Hippocampal formation (tissue), 2 donors: ENCODE data around the gene TMPRSS11D.

Source experiments
- DNase-seq, 2 donors: peaks; one replicate each; lab custom pipeline; 2025; lab: John Stamatoyannopoulos, UW

TMPRSS11D gene

DNA sequence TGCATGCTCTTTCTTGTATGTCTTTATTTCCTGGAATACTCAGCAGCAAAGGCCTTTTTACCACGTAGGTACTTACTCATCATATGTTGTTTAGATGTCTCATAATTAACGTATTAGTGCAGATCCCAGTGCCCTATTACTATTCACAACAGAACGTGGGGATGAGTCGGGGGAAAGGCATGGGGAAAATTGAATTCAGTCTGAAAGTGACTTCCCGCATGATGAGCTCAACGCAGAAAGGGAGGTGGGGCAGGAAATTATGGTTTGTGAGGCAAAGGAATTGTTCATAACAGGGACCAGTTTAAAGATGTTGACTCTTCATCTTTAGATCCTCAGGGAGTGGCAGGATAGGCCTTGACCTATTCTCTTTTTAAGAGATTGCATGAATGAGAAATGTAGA is 2.0 kb upstream of the TMPRSS11D start:
- no peak for DNase-seq

DNA sequence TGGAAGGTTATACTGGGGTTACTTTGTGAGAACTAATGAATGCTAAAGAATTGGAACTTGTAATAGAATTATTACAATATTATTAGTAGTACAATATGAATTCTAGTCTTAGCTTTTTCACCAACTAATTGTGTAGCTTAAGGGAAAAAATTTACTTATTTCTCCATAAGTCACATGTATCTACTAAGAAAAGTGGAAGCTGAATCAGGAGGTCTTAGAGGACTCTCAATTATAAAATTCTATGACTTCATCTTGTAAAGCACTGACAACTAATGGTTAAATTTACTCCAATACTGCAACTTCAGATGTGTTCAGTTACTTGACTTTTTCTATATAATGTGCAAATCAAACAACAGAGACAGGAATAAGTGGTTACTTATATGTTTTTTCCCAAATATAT is 899 bp upstream of the TMPRSS11D start:
- DNase-seq: no peak

DNA sequence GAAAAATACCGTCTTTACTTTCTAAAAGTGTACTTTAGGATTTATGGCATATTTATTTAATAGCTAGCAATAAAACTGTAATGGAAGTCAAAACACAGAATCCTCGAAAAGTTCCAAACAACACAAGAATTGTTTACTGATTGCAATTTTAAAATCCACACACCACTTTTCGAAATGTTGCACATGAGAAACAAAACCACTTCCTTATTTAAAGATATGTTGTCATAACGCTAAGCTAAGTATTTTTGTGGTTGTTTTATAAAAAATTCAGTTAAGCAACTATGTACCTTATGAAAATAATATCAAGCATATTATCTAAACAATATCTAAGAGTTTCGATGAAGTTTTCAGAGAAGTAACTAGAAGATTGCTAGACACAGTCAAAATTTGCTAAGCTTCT is 344 bp downstream of the TMPRSS11D start:
- no peak for DNase-seq

DNA sequence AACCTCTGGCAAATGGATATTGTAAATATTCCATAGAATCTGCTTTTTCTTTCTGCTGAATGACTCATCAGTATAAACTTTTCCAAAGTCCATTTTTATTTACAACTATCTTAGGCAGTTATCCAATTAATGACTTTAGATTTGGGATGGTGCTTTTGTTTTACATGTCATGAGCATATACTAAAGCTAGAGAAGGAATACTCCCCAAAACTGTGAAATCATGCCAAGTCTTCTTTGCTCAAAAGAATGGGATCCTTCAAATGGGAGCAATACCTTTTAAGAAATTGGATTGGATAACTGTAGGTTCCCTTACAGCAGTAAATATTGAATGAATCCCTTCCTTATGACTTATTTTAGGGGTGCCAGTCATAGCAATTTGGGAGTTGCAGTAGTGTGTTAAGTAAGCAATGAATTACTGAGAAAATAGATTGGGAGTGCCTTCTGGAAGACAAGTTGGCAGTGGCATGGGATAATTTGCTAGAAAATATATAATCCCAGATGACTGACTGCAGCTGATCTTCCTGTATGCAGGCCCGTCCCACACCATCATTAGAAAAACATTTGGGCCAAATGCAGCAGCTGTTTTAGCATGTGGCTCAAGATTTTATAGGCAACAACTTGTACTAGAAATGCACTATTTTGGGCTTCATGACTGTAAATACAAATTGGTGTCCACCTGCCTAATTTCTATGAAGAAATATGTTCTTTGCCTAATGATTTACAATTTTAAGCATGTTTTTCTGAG is 2.8 kb downstream of the TMPRSS11D start:
- DNase-seq: no peak

DNA sequence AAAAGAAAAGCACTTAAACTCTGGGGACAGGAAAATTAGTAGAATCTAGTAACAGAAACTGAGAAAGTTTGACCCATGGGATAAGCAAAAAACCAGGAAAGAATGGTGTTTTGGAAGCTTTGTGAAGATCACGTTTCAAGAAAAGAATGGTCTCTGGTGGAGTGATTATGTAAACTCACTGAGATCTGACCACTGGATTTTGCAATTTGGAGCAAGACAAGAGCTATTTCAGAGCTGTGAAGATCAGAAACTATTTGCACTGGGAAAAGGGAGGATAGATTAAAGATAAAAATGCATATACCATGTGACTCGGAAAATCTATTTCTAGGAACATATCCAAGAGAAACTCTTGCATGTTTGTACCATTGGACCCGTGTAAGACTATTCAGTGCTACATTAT is 4.3 kb downstream of the TMPRSS11D start:
- DNase-seq: no peak

DNA sequence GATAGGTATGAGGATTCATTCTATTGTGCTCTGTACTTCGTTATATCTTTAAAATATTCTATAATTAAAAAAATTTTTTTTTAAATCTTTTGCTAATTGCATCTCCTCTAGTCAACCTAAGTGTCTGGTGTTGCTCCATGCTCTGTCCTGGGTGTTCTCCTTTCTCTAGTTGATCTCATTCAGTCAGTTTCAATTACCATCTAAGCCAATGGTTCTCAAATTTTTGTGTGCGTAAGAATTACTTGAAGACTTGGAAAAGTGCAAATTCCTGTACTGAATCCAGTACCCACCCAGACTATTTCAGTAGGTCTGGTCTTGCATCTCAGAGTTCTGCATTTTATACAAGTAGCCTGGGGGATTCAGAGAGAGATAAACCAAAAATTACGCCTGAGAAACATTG is 6.7 kb downstream of the TMPRSS11D start:
- no peak for DNase-seq

DNA sequence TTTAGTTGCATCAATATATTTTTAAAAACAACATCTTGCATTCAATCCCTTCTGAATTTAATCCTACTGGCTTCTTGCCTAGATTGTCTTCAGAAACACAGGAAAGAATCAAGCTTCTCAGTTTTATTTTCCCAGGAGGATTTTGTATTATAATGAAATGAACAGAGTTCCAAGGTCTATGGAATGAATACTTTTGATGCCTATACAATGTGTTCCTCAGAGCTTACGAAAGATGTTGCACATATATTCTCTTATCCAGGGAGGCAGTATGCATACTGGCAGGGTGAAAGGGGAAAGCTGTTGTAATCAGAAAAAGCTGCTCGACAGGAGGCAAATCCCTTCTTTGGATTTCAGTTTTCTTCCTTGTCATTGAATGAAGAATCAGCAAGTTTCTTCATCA is 8.8 kb downstream of the TMPRSS11D start:
- no peak for DNase-seq

DNA sequence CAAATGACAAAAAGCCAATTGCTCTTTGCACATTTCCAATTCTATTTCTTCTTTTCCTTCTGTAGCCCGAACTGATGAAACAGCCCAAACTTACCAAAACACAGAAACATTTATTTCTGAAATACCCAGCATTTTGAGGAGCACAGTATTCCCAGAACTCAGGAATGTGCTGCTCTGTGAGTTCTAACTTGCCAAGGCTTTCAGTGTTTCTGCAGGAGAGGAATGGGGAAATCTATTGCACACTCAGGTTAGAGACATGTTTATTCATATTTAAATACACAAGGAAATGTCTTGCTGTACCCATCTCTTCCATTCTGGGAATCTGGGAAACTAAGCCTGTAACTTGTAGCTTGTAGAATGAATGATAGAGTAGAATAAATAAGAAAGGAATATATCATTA is 10.7 kb downstream of the TMPRSS11D start:
- no peak for DNase-seq

DNA sequence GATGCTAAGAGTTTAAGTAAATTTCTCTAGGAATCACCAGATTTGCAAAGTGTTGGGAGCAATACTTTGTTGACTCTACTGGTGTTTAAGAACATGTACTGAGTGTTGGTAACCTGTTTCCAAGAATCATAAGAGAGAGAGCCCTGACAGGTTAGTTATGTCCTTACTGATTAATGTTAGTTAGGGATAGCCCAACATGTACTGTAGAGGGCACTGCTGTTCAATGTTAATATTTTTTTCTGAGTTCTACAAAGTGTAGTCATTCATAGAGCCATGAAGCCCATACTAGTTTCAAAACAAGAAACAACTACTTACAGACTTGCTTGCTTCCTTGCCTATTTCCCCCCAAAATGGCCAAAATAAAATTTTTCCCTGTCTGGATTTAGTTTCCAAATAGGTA is 11.9 kb downstream of the TMPRSS11D start:
- DNase-seq: peak in 1 of 2 donors; percentile 42

DNA sequence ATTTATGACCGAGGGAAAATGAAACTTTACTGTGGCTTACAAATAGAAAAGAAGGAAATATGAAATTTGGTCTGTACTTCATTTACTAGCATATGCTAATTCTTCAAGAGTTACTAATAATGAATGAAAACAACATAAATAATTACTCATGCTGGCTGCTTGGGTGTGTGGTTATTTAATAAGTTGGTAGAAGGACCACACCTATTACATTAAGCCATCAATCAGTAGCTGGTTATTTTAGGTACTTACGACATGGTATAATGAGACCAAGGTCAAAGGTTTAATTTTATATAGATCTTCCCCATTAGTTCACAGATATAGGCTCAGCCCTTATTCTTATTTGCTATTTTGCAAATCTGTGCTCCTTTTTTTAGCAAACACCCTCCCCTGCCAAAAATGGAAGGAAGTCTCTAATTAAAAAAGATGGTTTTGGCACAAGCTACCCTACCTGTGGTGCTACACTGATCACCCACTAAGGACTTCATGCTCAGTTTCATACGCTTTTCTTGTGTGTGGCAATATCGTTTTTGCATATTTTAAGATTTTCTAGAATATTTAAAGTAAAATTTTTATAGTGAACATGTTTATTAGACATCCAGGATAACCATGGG is 14.1 kb downstream of the TMPRSS11D start:
- no peak for DNase-seq

DNA sequence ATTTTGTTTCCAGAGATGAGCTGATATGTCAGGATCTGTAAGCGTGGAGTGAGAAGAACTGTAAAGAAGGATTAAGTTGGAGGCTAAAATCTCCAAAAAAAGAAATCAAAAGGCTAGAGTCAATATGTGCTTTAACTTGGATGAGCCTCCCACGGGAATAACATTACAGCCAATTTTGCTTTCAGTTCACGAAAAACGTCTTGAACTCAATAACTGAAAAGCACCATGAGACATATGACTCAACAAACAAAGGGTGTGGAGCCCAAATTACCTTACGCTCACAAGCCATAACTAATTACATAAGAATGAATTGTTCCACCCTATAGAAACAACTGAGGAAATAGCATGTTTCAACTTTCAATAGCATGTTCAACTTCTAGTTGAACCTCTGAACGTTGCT is 22.3 kb downstream of the TMPRSS11D start:
- DNase-seq: no peak

DNA sequence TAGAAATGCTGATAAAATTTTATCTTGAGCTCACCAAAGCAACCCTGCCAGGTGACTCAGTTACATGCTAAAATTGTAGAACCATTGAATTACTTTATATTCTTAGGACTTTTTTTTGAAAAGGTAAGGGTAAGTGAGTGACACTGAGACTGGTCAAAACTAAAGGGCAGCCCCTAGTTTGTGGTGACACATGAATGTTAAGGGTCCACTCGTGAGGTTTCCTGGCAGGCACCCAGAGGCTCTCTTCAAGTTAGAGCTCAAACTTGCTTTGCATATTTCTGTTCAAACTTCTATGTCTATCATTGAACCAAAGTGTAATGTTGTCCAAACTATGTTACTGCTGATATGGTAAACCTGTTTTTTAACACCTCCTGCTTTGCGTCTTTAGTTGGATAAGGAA is 30.5 kb downstream of the TMPRSS11D start:
- no peak for DNase-seq

DNA sequence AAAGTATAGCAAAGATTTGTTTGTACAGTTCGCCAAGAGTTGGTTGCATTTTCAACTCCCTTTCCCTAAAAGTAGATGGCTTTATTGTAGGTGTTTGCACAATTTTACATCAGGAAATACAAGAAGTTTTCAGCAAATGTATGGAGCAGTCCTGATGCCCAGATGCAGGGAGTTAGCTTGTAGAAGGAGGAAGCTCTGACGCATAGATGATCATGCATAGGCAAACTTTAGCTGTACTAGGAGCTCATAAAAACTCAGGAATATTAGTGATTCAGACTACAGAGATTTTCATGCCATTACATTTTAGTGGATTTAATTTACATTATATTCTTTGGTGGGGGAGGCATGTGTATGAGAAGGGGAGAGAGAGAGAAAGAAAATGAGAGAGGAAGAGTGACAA is 62.9 kb downstream of the TMPRSS11D start:
- no peak for DNase-seq

DNA sequence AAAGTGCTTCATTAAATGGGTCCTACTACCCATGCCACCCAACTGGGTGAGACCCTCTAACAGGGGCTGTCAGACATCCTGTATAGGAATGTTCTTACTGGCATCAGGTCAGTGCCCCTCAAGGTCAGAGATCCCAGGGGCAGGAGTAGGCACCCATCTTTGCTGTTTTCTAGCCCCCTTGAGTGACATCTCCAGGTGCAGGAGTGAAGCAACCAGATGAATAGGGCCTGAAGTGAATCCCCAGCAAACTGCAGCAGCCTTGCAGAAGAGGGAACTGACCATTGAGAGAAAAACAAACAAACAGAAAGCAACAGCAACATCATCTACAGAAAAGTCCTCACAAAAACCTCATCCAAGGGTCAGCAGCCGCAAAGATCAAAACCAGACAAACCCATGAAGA is 73.8 kb downstream of the TMPRSS11D start:
- no peak for DNase-seq

DNA sequence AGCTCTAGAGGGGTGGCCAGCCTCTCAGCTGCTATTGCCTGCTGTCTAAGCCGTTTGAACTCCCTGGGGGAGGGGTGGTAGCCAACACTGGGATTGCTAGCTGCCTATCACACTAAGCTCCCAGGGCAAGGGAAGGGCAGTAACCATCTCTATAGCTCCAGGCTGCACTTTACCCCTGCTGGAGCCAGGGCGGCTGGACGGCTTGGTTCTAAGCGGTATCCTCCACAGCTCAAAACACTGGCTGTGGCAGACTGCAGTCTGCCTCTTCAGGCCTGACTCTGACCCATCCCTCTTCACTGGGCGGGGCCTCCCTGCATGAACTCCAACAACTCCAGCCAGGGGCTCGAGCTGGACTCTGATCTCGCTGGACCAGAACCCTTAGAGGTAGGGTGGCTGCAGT is 74.3 kb downstream of the TMPRSS11D start:
- no peak for DNase-seq

DNA sequence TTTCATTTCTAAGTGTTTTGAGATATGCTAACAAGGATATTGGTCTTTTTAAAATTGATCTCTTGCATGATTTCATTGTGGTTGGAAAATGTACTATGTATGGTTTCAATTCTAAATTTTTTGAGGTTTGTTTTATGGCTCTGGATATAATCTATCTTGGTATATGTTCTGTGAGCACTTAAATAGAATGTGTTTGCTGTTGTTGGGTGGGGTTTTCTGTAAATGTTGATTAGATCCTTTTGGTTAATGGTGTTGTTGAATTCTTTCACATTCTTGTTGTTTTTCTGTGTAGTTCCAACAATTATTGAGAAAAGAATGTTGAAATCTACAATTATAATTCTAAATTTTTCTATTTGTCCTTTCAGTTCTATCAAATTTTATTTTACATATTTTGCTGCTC is 87.0 kb downstream of the TMPRSS11D start:
- DNase-seq: no peak

DNA sequence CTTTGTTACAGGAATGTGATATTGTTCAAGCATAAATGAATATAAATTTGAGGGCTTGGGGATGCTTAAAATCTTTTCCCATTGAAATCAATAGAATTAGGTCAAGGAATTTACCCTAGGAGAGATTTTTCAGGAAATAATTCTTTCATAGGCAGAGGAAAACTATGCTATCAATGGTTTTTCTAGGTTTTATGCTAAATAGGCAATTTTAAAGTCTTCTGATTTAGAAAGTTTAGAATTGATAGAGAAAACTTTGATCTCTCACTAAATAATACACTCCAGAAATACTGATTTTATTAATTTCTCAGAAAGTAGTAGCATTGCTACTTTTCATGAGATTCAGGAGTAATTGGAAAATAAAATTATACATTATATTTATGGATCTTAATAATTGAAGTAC is 93.1 kb downstream of the TMPRSS11D start:
- no peak for DNase-seq

DNA sequence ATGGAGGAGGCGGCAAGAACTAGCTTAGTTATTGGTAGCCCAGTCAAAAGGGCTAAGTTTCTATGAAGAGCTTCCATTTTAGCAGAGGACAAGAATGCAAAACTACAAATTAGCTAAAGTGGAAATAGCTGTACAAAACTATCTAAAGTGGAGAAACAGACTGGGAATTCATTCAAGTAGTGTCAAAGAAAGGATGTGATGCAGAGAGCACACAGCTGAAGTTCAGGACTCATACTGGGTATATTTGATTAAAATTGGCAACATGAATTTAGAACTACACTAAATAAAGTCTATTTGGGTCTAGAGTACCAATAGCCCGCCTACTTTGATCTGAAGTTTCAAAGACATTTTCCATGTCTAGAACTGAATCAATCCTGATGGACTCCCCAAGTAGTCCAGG is 96.5 kb downstream of the TMPRSS11D start:
- no peak for DNase-seq

DNA sequence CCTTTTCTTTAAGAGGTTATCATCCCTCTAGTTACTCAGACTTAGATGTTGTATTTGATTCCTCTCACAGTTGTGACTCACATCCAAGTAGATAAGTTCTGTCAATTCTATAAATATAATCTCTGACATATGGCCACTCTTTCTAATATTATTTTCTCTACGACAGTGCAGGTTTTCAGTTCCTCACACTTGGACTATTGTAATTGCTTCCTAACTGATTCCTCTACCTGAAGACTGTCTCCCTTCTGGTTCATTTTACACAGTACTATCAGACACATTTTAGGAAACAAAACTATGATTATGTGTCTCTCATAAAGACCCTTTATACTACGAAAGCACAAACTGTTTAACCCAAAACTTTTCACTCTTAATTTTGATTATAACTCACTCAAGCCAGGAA is 98.3 kb downstream of the TMPRSS11D start:
- no peak for DNase-seq

DNA sequence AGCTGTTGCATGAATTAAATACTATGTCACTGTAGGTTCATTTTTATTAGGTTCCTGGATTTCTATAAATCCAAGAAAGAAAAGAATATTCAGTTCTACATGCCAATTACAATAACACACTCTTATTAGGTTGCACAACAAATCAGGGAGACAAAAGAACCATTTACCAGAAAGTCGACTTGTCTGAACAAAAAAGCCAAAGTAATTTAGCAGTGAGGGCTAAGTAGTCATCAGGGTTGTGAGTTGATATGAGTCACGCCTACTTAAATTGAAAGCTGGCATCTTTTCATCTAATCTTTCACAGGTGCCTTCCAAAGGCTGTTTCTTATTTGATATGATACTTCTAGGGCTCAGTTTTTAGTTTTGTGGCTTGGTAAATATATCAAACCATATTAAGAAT is 104.2 kb downstream of the TMPRSS11D start:
- no peak for DNase-seq

DNA sequence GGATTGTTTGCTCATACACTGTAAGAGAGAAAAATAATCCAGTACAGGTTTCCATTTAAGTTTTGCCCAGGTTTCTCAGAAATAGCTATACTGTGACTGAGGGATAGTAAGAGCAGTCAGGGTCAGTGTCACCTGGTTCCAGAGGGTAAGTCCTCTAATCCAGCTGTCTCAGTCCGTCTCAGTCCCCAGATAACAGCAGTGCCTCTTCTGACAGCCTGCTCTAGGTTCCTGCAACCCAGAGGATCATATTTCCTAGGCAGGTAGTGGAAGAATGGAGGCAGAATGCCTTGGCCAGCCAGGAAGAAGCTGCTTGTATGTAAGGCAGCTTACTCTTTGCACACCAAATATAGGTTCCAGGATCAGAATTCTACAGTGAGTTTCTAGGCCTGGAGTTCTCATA is 107.1 kb downstream of the TMPRSS11D start:
- no peak for DNase-seq
